Fibroblast of the aortic adventitia (primary cell): ENCODE data around the gene LPAR1. TPM values are rescaled to one million over a fixed set of nuclear protein-coding genes. Genes with fewer than 3 reads are reported as not detected.
A peak's percentile ranks its signal among the peaks of the same experiment; 100 is the strongest.
"Not testable (repeated sequence)": the region's sequence is repeated elsewhere in the genome, so short reads cannot be mapped to it uniquely, and the experiment has no call there.

Source experiments
- DNase-seq: peaks from one replicate; pipeline ENCODE4 v3.0.0-alpha.2; 2010; ENCODE audit warnings: low read depth
- H3K4me3 ChIP-seq: 2 replicates; pipeline ENCODE4 v1.5.1; 2011; ENCODE audit warnings: low read depth, mild to moderate bottlenecking, control low read depth, low read length, moderate library complexity
- total RNA-seq: library from RNA; depleted of rRNA; stranded (reverse); fragments of >200 nt; gene quantifications from 2 replicates; pipeline ENCODE4 v1.2.3, GENCODE V29; 2012; ENCODE audit warnings: low replicate concordance
- TF ChIP-seq, protein P1 (sequence below): IDR thresholded peaks from 2 replicates; pipeline ENCODE4 v1.5.1; 2011; ENCODE audit warnings: mild to moderate bottlenecking, low read length, control low read depth, inconsistent platforms; ENCODE audit not compliant: insufficient read depth

Gene LPAR1
- total RNA-seq, 1 donor, result 265 TPM

DNA sequence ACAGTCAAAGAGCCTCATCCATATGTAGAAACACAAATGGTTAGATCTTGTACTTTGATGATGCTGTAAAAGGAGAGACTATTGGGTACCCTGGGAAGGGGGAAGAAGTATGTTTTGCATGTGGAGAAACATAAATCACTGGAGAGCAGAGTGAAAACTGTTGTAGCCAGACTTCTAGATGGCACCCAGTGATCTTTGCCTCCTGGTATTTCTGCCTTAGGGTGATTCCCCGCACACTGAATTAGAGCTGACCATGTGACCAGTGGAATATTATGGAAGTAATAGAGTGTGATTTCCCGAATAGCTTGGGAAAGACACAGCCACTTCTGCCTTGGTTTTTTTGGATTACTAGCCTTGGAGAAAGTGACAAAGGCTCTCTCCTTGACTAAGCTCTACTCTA lies 174.3 kb downstream of the LPAR1 start:
- no peak overlapping the region for H3K4me3 ChIP-seq
- no peak for DNase-seq
- TF ChIP-seq, protein P1, sequence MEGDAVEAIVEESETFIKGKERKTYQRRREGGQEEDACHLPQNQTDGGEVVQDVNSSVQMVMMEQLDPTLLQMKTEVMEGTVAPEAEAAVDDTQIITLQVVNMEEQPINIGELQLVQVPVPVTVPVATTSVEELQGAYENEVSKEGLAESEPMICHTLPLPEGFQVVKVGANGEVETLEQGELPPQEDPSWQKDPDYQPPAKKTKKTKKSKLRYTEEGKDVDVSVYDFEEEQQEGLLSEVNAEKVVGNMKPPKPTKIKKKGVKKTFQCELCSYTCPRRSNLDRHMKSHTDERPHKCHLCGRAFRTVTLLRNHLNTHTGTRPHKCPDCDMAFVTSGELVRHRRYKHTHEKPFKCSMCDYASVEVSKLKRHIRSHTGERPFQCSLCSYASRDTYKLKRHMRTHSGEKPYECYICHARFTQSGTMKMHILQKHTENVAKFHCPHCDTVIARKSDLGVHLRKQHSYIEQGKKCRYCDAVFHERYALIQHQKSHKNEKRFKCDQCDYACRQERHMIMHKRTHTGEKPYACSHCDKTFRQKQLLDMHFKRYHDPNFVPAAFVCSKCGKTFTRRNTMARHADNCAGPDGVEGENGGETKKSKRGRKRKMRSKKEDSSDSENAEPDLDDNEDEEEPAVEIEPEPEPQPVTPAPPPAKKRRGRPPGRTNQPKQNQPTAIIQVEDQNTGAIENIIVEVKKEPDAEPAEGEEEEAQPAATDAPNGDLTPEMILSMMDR, result no peak

DNA sequence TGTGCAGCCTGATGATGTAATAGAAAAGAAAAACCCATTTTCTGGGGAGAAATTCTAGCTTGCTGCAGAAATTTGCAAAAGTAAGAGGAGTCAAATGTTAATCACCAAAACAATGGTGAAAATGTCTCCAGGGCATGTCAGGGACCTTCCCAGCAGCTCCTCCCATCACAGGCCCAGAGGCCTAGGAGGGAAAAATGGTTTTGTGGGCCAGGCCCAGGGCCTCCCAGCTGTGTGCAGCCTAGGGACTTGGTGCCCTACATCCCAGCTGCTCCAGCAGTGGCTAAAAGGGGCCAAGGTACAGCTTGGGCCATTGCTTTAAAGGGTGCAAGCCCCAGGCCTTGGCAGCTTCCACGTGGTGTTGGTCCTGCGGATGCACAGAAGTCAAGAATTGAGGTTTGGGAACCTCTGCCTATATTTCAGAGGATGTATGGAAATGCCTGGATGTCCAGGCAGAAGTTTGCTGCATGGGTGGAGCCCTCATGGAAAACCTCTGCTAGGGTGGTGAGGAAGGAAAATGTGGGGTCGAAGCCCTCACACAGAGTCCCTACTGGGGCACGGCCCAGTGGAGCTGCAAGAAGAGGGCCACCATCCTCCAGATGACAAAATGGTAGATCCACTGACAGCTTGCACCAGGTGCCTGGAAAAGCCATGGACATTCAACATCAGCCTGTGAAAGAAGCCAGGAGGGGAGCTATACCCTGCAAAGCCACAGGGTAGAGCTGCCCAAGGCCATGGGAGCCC lies 176.7 kb downstream of the LPAR1 start:
- not testable (repeated sequence) for DNase-seq, H3K4me3 ChIP-seq

DNA sequence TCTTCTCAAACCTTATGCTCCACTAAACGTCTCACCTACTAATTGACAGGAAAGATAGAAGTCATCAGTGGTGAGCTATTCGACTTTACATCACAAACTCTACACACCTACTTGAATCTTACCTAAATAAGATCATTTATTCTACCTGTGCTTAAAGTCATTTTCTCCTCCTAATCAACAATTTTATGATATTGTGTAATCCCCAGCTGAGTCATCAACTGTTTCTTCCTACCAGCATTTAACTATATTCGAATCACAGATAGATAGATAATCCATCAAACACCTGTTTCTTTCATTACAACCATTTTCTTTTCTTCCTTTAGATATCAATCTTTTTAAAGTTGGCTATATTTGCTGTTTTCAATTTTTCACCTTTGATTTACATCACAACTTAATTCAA lies 181.5 kb downstream of the LPAR1 start:
- DNase-seq, result no peak
- TF ChIP-seq, protein P1, result no peak
- no peak overlapping the region for H3K4me3 ChIP-seq

DNA sequence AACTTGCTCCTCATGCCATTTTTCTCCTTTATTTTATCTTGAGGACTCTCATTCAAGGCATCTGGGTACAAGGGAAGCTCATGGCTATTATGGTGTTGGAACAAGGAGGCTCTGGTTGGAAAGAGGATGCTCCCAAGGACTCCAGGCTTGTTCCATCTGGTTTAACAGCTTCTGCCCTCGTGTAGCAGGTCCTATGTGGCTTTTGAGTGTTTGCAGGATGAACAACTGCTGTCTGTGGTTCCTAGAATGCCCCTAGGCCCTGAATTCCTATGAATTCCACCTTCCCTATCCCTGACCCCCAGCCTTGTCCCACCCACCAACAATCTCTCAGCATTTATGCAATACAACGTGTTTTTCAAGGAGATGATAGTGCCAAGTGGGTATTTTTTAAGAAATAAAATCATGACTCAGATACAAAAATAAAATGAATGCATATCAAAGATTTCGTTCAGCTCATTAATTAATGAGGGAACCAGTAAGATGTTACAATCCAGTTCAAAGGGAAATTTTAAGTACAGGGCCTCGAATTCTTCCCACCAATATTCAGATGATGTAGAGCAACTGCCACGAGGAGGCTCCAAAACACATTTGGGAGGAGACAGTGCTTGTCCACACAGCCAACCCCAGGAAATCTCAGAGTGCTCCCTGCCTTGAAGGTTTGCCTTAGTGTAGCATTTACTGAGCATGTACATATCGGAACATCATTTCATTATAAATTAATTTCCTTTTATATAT lies 187.7 kb downstream of the LPAR1 start:
- DNase-seq, result no peak
- H3K4me3 ChIP-seq, result no peak overlapping the region
- TF ChIP-seq, protein P1, result no peak

DNA sequence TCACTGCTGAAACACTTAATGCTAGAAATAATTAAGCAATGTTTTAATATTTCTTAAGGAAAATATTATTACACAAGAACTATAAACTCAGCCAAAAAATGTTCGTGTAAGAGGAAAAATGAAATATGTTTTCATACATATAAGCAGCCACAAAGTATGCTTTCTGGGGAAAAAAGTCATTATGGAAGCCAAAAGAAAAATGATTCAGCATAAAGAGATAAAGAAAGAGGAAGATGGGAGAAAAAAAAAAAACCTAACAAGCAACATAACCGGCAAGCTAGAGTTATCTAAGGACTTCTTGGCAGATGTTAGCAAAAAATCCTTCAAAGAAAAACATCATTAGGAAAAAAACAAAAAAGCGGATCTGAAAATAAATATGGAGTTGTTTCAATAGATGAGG lies 190.6 kb downstream of the LPAR1 start:
- no peak overlapping the region for H3K4me3 ChIP-seq
- DNase-seq, result peak; percentile 94
- TF ChIP-seq, protein P1, result no peak

DNA sequence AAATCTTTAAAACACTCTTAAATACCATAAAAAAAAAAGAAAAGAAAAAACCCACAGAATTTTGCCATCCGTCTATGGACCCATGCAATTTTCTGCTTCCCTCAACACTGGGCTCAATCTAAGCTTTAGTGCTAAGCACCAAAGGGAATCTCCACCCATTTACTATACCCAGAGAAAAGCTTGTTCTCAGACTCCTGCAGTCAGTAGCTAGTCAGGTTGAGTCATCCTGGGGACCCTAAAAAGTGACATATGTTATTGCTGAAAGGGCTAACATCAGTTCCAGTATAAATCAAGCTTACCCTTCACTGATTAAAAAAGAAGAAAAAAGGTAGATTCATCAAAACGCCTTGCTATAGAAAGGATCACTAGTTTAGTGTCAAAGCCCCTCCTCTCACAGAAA lies 192.1 kb downstream of the LPAR1 start:
- TF ChIP-seq, protein P1, result no peak
- no peak for DNase-seq
- H3K4me3 ChIP-seq, result no peak overlapping the region

DNA sequence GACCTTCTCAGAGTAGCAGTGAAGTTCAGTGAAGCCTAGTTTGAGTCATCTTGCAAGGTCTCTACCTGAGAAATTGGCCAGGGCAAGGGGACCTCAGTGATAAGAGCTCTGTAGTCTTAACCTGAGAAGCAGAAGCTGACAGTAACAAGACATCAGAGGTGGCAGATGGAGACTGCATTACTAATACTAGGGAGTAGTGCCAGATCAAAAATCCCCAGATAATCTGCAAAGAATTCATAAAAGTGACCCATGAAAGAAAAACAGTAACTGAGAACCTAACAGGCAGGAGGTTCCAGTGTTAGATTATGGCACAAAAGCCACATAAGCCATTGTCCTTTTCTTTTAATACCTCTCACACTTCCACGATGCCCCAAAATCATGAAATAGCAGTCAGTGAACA lies 194.1 kb downstream of the LPAR1 start:
- no peak overlapping the region for H3K4me3 ChIP-seq
- TF ChIP-seq, protein P1, result no peak
- DNase-seq, result peak; percentile 42
